NK-92 (cell line): ENCODE measurements around the gene SDK2.

ENCODE experiments used
- DNase-seq: peaks from one replicate; lab custom pipeline; 2025; ENCODE audit not compliant: unreplicated experiment; lab: John Stamatoyannopoulos, UW

The SDK2 gene

DNA sequence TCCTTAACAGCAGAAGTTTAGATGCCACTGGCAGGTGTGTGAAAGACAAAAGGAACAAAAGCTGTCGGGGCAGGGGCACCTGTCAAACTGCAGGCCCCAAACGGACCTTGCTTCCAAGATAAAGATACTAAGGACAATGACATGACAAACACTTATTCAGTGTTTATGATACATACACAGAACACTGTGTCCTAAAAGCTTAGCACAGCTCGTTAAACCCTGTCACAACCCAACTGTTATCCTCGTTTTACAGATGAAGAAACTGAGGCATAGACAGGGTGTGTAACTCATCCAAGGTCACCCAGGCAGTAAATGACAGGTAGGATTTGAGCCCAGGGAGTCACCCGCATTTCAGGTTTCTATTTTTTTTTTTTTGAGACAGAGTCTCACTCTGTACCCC, 9.6 kb downstream of the SDK2 start:
- DNase-seq = no peak

DNA sequence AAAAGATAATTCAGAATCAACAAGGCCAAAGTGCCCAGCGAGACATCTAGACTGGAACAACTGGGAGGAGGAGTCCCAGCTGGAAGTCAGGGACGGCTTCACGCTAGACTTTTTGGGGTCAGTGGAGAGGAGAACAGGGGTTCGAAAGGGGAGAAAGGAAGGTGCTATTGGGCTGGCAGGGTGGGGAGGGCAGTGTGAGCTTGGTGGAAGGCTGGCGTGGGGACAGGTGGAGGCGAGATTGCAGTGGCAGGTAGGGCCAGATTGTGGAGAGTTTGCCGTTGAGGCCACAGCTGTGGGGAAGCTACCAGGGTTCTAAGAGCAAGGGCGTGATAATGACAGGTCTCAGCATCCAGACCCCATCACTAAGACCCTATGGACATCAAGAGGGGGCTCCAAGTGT, 10.5 kb downstream of the SDK2 start:
- no peak for DNase-seq

DNA sequence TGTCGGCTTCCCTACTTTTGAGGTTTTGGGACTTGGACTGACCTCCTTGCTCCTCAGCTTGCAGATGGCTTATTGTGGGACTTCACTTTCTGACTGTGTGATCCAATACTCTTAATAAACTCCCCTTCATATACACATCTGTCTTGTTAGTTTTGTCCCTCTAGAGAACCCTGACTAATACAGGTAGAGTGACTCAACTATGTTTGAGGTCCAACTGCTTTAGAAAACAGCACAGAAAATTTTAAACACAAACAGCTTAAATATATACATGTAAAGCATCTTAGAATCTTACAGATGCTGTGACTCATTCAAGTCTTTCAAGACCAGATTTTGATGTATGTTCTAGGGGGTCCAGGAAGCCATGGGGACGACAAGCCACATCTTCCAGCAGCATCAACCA, 11.7 kb downstream of the SDK2 start:
- DNase-seq = no peak

DNA sequence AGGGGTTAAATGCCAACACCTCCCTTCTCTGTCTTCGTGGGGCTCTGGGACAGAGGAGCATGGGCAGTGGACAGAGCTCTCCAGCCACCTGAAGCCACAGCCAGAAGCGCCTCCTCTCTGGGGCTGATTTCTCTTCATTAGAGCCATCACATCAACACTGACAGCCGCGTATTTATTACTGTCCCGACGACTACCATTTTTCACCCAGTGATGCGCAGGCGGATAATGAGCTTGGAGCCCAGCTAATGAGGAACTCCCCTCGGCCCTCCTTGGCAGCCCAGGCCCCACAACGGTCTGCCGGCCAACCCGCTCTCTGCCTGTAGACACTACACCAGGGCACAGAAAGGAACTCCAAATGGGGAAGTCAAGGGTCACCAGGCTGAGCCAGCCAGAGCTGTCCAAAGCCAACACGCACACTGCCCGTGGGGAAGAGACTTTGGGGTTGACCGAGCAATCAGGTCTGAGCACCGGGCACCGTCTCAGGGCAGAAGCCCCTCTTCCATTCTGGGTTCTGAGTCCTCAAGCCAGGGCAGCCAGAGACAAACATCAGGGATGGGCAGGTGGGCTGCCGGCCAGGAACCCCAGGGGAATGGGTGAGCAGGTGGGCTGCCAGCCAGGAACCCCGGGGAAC, 13.2 kb downstream of the SDK2 start:
- no peak for DNase-seq

DNA sequence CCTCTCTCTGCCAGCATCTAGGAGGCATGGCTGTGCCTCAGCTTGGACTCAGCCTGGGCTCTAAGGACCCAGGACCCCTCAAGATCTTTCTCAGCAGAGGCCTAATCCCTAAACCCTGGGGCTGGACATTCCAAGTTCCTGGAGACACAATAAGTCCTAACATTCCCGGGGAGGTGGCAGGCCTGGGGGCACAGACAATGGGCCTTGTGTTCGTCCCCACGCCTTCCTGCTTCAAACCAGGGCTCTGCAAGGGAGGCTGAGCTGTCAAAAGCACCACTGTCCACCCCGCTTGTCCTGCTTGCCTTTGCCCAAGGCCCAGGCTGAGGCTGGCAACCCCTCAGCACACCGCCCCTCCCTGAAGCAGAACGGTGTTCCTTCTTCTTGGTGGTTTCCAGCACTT, 13.7 kb downstream of the SDK2 start:
- no peak for DNase-seq

DNA sequence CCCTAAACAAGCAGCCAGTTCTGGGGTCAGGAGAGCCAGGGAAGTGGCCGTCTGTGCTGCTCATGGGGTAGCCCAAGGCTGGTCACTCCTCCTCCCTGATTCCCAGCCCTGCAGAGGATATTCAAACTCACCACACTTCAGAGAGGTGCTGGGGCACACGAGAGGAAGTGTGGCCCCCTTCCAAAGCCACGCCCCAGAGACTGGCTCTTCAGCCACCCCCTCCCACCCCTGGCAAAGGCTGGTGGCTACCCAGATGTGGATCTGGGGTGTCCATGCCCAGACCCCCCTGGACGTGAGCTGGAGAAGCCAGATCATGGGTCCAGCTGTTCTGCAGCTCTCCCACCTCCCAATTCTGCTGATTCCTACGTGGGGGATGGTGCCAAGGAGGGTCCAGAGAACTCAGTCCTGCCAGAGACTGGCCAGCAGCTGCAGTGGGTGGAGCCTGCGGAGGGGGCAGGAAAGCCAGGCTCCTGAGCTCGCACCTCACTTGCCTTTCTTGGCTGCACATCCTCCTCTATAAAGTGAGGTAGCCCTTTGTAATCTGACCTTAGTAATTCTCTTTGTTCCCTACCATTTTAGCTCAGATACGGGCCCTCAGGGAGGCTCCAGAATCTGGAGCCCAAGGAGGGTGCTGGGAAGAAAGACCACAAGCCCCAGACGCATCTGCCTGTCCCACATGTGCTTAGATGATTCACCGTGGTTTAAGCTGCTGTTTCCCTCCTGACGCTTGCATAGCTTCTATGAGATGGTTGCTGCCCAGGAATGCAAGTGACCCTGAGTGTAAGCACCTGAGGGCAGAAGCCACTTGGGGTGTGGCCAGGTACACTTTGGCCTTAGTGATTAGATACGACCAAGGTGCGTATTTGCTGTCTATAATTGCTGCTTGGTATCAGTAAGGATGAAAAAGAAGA, 15.3 kb downstream of the SDK2 start:
- DNase-seq = no peak

DNA sequence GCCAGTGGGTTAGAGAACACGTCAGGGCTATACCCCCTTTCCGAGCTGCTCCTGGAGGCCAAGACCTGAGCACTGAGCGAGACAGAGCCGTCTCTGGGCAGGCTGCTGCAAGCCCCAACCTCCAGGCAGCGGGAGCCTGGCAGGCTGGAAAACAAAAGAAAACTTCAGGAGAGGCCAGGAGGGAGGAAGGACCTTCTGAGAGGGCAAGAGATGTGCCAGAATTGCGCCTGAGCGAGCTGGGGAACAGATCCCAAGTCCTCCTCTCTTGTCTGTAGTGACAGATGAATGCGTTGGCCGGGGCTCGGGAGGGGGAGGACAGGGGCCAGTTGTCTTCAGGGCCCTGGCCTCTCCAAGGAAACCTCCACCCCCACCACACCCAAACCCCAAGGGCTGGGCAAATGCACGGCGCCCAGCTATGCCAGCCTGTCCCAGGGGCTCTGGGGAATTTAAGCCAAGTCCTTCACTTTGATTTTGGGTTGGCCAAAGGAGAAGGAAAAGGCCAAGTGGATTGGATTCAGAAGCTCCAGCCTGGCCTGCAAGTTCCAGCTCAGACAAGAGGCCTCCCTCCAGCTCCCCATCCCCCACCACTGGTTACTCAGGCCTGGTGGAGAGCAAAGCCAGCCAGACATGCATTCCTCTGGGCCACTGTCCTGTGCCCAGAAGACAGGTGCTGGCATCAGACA, 18.1 kb downstream of the SDK2 start:
- DNase-seq = no peak

DNA sequence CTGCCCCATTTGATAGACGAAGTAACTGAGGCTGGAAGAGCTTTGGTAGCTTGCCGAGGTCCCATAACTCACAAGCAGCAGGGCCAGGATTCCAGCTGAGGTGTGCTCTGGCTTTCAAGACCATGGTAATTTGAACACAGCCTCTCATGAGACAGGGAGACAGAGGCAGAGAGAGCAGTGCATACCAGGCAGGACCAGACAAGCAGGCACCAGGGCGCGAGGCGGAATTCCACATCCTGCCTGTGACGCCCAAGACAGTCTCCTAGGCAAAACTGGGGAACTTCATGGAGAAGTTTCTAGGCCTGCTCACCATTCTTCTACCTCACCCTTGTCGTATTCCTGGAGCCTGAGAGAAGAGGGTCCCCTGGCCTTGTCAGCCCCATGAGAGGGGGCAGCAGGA, 19.2 kb downstream of the SDK2 start:
- DNase-seq = no peak

DNA sequence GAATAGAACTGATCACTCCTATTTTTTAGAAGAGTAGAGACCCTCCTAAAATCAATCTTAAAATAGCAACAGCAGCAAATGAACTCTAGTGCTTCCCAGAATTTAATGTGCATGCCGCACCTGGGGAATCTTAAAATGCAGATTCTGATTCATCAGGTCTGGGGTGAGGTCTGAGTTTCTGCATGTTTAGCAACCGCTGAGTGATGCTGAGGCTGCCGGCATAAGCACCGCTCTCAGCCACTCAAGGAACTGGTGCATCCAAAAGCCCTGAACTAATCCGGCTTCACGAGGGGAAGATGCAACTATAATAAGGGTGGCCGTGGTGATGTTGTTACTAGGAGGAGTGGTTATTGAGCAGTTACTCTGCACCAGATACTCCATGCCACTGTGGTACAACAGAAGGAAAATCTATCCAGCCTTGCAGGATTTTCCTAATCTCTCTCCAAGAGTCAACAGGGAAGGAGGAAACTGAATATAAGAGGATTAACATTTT, 19.7 kb downstream of the SDK2 start:
- DNase-seq = no peak

DNA sequence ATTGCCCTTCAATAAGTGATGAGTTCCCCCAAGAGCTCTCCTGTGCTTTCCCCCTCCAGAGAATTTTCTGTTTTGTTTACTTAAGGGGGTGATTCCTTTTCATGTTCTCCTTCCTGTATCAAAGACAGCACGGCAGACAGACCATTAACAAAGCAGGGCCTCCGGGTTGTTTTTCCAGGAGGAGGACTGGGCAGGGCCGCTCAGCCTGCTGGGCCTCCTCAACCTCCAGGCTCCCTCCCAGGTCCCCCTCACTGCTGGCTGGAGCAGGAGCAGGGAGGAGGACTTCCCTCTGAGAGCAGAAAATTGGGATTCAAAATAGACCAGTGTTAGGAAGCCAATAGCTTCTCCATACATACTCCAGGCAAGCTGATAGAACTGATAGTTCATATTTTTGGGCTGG, 20.4 kb downstream of the SDK2 start:
- DNase-seq = no peak

DNA sequence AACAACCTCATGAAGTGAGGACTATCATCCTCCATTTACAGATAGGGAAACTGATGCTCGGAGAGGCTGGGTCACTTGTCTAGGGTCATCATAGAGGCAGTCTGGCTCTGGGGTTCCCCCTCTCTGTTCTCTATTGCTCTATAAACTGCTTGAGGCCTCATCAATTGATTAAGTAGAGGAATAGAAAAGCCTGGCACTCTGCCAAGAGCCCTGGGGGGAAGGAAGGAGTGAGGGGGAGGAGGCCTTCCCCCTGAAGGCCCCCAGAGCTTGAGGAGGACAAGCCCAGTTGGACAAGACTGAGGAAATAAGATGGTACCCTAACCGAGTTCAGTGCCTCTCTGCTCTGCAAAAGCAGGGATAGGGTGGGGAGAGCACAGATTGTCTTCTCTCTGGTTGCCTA, 21.0 kb downstream of the SDK2 start:
- DNase-seq = no peak

DNA sequence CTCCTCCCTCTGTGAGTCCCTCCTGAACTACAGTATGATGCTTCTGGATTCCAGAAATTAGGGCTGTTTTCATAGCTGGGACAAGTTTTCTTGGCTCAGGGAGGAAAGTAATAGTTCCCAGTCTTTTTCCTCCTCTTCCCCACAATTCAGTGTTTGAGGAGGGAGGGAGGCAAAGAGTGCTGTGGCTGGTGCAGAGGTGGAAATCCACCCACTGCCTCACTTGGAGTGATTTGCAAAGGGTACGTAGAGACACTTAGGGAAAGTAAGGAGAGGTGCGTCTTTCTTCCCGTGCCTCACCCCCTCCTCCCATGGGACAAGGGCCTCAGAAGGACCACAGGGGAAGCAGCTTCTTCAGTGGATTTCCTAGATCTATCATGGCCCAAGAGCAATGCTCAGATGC, 21.9 kb downstream of the SDK2 start:
- no peak for DNase-seq

DNA sequence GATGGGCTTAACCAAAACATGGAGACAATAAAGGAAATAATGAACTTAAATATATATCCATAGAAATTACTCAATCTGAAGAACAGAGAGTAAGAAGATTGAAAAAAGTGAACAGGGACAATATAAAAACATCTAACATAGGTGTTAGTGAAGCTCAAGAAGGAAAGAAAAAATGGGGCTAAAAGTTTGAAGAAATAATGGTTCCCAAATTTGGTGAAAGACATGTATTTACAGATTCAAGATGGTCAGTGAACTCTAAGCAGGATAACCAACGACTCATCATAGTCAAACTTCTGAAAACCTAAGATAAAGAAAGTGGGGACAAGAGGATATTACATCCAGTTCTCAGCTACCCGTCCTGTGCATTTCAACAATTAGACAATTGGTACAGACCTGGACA, 22.6 kb downstream of the SDK2 start:
- no peak for DNase-seq

DNA sequence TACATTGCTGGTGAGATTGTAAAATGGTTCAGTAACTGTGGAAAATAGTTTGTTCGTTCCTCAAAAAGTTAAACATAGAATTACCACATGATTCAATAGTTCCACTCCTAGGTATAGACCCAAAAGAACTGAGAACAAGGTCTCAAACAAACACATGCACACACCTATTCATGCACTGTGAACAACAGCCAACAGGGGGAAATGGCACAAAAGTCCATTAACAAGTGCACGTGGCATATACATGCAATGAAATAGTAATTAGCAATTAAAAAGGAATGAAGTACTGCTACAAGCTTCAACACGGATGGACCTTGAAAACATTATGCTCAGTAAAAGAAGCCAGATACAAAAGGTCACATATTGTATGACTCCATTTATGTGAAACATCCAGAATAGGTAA, 23.8 kb downstream of the SDK2 start:
- DNase-seq = no peak

DNA sequence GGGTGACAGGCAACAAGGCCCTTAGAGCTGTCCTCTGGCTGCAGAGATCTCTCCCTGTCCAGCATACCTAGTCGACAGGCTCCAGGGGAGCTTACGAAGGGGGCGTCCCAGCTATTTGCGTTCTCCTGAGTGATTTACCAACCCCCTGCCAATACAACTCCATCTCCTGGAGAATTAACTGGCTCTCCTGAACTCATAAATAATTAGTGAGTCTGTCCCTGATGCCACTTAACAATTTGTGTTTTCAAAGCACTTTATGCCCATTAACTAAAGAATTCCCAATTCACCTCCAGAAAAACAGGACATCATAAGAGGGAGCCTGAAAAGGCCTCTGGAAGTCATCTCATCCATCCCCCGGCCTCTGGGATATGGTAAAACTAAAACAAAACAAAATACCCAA, 26.7 kb downstream of the SDK2 start:
- no peak for DNase-seq

DNA sequence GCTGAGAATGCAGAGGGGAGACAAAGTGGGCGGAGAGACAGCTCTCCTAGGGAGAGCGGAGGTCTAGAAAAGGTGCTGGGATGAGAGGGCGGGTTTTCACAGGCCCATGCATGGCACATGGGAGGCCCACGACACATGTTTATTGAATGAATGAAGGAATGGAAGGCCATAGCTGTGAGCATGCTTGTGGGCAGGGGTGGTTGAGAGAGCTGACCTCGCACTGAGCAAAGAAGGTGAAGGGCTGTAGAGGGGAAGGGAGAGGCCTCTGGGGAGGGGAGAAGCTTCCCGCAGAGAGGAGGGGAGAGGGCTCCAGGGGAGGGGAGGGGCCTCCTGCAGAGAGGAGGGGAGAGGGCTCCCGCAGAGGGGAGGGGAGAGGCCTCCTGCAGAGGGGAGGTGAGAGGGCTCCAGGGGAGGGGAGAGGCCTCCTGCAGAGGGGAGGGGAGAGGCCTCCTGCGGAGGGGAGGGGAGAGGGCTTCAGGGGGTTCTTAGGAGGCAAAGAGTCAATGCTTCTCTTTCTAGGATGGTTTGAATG, 27.3 kb downstream of the SDK2 start:
- DNase-seq = no peak

DNA sequence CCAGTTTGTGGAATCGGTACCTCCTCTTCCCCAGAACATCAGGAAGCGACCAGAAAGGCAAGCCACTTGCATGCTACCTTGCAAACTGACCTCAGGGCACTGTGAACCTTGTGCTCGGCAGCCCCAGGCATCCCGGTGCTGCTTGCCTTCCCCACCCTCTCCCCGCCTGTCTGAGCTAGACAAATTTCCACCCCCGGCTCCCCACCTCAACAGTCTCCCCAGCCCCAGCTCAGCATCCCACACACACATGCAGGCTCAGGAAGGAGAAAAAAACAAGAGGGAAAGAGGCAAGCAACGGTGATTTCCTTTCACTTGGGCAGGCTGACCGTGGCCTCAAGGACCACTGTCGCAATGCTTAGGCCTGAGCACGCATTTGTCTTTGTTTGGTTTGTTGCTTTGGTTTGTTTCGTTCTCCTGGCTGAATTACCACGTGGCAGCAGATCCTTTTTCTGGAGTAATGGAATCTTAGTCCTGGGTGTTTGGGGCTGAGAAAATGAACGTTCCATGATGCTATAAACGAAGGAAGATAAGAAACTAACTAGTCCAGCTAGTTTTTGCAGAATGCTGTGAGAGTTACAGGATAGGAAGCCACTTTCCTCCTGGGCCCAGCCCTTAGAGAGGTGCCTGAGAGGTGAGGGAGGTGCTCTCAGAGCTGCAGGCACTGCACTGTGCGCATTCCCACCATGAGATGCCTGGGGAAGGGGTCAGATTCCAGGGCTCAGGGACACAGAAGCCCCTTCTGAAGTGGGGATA, 27.9 kb downstream of the SDK2 start:
- DNase-seq = no peak

DNA sequence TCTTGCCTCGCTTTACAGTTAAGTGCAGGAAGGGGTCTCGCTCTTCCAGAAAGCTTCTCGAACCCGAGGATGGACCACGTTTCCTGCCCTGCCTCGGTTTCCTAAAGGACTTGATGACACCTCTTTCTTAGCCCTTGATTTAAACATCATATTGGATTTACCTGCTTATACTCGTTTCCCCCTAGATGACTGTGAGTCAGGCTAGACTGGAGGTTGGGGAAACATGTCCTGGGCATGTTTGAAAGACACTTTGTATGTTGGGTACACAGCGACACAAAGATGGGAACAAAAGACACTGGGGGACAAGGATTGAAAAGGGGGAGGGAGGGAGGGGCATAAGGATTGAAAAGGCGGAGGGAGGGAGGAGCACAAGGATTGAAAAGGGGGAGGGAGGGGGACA, 30.0 kb downstream of the SDK2 start:
- no peak for DNase-seq

DNA sequence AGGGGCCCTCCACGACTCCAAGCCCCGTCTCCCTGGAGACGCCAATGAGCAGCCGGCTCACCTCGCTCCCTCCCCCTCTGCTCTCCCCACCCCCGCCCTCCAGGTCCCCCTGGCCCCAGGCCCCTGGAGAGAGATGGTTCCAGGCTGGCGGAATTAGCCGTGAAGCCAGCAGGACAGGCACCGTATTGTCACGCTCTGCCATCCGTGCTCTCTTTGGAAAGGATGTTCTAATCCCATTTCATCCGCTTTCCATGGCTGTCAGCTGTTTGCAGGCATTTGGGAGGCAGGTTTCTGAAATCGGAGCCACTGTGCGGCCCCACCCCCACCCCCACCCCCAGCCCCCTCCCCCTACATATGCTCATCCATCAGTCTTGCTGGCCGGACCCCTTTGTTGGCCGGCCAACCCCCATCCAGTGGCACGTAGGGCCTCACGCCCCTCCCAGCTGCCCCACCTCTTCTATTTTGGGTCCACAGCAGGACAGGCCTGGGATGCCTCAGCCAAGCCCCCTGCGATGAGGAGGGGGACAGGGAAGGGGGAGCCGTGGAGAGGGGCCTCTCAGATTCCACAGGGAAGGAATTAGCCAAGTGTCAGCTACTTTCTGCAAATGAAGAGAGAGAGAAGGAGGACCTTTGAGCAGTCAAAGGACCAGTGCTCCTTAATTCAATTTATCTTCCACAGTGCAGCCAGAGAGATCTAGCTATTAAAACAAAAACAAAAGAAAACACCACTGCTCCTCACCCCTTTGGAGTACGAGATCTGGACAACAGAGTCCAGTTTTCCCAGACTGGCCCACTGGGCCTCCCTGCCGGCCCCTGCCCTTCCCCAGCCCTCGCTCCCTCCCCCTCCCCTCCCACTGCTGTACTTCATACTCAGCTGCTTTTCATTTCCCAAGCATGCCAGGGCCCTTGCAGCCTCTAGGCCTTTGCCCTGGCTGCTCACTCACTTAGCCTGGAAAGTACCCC, 30.7 kb downstream of the SDK2 start:
- no peak for DNase-seq

DNA sequence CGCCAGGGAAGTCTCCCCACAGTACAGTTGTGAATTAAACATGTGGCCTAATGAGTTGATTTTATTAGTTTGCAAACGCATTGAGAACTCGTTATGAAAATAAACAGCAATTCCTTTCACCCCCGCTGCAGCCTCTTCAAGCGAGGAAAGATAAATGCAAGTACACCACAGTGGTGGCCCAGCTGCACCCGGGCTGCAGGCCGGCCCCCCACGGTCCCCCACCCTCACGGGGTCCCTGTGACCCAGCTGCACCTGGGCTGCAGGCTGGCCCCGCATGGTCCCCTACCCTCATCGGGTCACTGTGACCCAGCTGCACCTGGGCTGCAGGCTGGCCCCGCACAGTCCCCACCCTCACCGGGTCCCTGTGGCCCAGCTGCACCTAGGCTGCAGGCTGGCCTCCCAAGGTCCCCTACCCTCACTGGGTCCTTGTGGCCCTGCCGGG, 32.2 kb downstream of the SDK2 start:
- no peak for DNase-seq
